HG03103 (cell line): ENCODE data around the gene RYR2.
"Not testable (repeated sequence)": the region's sequence is repeated elsewhere in the genome, so short reads cannot be mapped to it uniquely, and the experiment has no call there.

Experiments
- ATAC-seq: cut with Tn5 transposase; IDR thresholded peaks from one replicate; pipeline ENCODE4 v1.9.1; 2021; ENCODE audit warnings: low read depth; ENCODE audit not compliant: unreplicated experiment

The RYR2 gene

GRCh38 chr1:237603036-237603568 lies 561.1 kb downstream of the RYR2 start:
- not testable (repeated sequence) for ATAC-seq

- no peak for ATAC-seq
Observed at GRCh38 chr1:237608433-237608832, 566.4 kb downstream of the RYR2 start.

- ATAC-seq: no peak
Observed at GRCh38 chr1:237610157-237610556, 568.2 kb downstream of the RYR2 start.

- no peak for ATAC-seq
Observed at GRCh38 chr1:237613984-237614383, 572.0 kb downstream of the RYR2 start.

GRCh38 chr1:237619553-237619952 lies 577.6 kb downstream of the RYR2 start:
- ATAC-seq: no peak

- no peak for ATAC-seq
Observed at GRCh38 chr1:237634922-237635321, 592.9 kb downstream of the RYR2 start.

GRCh38 chr1:237638555-237638954 lies 596.6 kb downstream of the RYR2 start:
- no peak for ATAC-seq

GRCh38 chr1:237640011-237640671 lies 598.2 kb downstream of the RYR2 start:
- no peak for ATAC-seq

- no peak for ATAC-seq
Observed at GRCh38 chr1:237640966-237641365, 599.0 kb downstream of the RYR2 start.

- no peak for ATAC-seq
Observed at GRCh38 chr1:237650809-237651208, 608.8 kb downstream of the RYR2 start.

- ATAC-seq: no peak
Observed at GRCh38 chr1:237655778-237656177, 613.8 kb downstream of the RYR2 start.

- ATAC-seq: no peak
Observed at GRCh38 chr1:237664348-237664747, 622.4 kb downstream of the RYR2 start.

GRCh38 chr1:237670302-237670701 lies 628.3 kb downstream of the RYR2 start:
- ATAC-seq: no peak

GRCh38 chr1:237671262-237671661 lies 629.3 kb downstream of the RYR2 start:
- no peak for ATAC-seq

- no peak for ATAC-seq
Observed at GRCh38 chr1:237671935-237672334, 630.0 kb downstream of the RYR2 start.

- no peak for ATAC-seq
Observed at GRCh38 chr1:237672748-237673147, 630.8 kb downstream of the RYR2 start.

- ATAC-seq: no peak
Observed at GRCh38 chr1:237673631-237674030, 631.6 kb downstream of the RYR2 start.

- no peak for ATAC-seq
Observed at GRCh38 chr1:237677979-237678378, 636.0 kb downstream of the RYR2 start.

GRCh38 chr1:237679687-237680086 lies 637.7 kb downstream of the RYR2 start:
- no peak for ATAC-seq

- ATAC-seq: no peak
Observed at GRCh38 chr1:237681210-237681609, 639.2 kb downstream of the RYR2 start.

GRCh38 chr1:237684236-237684635 lies 642.3 kb downstream of the RYR2 start:
- ATAC-seq: no peak

- ATAC-seq: no peak
Observed at GRCh38 chr1:237685551-237685950, 643.6 kb downstream of the RYR2 start.

- no peak for ATAC-seq
Observed at GRCh38 chr1:237687804-237688203, 645.8 kb downstream of the RYR2 start.
